Stimulated activated CD8-positive, alpha-beta memory T cell treated with anti-CD3 and anti-CD28 coated beads, Interleukin-4, amount 100 ng/mL, for 24 hours (primary cell): Measurements from ENCODE around the gene GMPPA.
A peak's percentile ranks its signal among the peaks of the same experiment; 100 is the strongest.

Experiments
- DNase-seq: peaks from one replicate; pipeline ENCODE4 v3.0.0-alpha.2; 2020; ENCODE audit warnings: low read depth

GMPPA gene

GRCh38 chr2:219540784-219541504, 42.3 kb downstream of the GMPPA start:
- no peak for DNase-seq

- DNase-seq, result peak; percentile 74
These were observed 43.0 kb downstream of the GMPPA start for GRCh38 chr2:219541611-219542180.

GRCh38 chr2:219542931-219543595, 44.4 kb downstream of the GMPPA start:
- DNase-seq, result peak; percentile 15

GRCh38 chr2:219543596-219544358, 45.1 kb downstream of the GMPPA start, which contains the start of the genes CHPF and TMEM198:
Gene CHPF, minus strand, starts transcription at chr2:219543809. Its CDS starts 271 bp downstream, at chr2:219543538.
Gene TMEM198, plus strand, starts transcription at chr2:219544028. Its CDS starts 700 bp downstream, at chr2:219544728.
- DNase-seq, result peak; percentile 90

- no peak for DNase-seq
These were observed 45.9 kb downstream of the GMPPA start for GRCh38 chr2:219544567-219544966.

GRCh38 chr2:219545295-219545942, 46.7 kb downstream of the GMPPA start:
- no peak for DNase-seq

GRCh38 chr2:219545943-219546352, 47.3 kb downstream of the GMPPA start:
- DNase-seq, result no peak

- DNase-seq, result no peak
These were observed 48.9 kb downstream of the GMPPA start for GRCh38 chr2:219547621-219548020.

- DNase-seq, result no peak
These were observed 50.3 kb downstream of the GMPPA start for GRCh38 chr2:219548990-219549389.

GRCh38 chr2:219549619-219550018, 50.9 kb downstream of the GMPPA start:
- DNase-seq, result no peak

GRCh38 chr2:219551441-219552381, 53.0 kb downstream of the GMPPA start:
- DNase-seq, result no peak

GRCh38 chr2:219552382-219553167, 53.9 kb downstream of the GMPPA start:
- DNase-seq, result peak; percentile 74

- no peak for DNase-seq
These were observed 54.4 kb downstream of the GMPPA start for GRCh38 chr2:219553168-219553417.

GRCh38 chr2:219553463-219553963, 54.8 kb downstream of the GMPPA start:
- DNase-seq, result no peak

- DNase-seq, result no peak
These were observed 55.7 kb downstream of the GMPPA start for GRCh38 chr2:219554350-219554749.

- no peak for DNase-seq
These were observed 57.3 kb downstream of the GMPPA start for GRCh38 chr2:219555956-219556355.

- no peak for DNase-seq
These were observed 57.7 kb downstream of the GMPPA start for GRCh38 chr2:219556413-219556812.
